H1 (cell line): ENCODE data around the gene PPCDC. TPM values are rescaled to one million over a fixed set of nuclear protein-coding genes. Genes with fewer than 3 reads are reported as not detected.

Experiments used
- SAP30 ChIP-seq: fragments of 300-600 bp; sonication (generic); IDR thresholded peaks from 2 replicates; pipeline ENCODE4 v1.7.1; 2012; ENCODE audit warnings: low read length, moderate library complexity, mild to moderate bottlenecking, inconsistent platforms; ENCODE audit not compliant: insufficient read depth, insufficient replicate concordance
- polyA plus RNA-seq, 7 experiments: library from polyadenylated mRNA; depleted of rRNA in 3 of 7; stranded (reverse) in 5 of 7; unstranded in 2 of 7; fragments of >200 nt in 5 of 7; fragments of 200-250 nt in 2 of 7; gene quantifications; 1 replicate in 5 of 7; 2 replicates in 1 of 7; 4 replicates in 1 of 7; pipeline versions ENCODE4 v1.2.1 to v1.2.3, GENCODE V29; 2011 to 2013; ENCODE audit warnings: missing spikeins in 2 of 7, mixed read lengths in 2 of 7
- total RNA-seq: library from RNA; stranded (reverse); fragmentation: NEBNext Ultra II Directional; extraction: Animal tissue kit (Norgen Biotek cat#: 25700); gene quantifications from 2 replicates; pipeline ENCODE4 v1.2.1, GENCODE V29; 2021

PPCDC gene
- total and polyA plus RNA-seq, 2 of the 8 experiments (the other 6 are each of a cell fraction or from before 2014, with no cell fraction given), result 11.3 to 29.7 TPM

GRCh38 chr15:75063889-75064288, 40.5 kb downstream of the PPCDC start (continued):
- TF ChIP-seq SAP30, result no peak
